Neural progenitor cell (in vitro differentiated cells): ENCODE results near the gene MAD1L1.

ENCODE experiments used
- EZH2 ChIP-seq: fragments of 200-600 bp; sonication (generic); IDR thresholded peaks from 2 replicates; pipeline ENCODE4 v1.6.1; 2017; ENCODE audit warnings: antibody characterized with exemption, mild to moderate bottlenecking, moderate library complexity
- TF ChIP-seq, protein P1 (sequence below): fragments of 200-600 bp; sonication (generic); IDR thresholded peaks from 2 replicates; pipeline ENCODE4 v1.5.1; 2017; ENCODE audit warnings: antibody characterized with exemption, mild to moderate bottlenecking

GRCh38 chr7:2241580-2242540, 9.1 kb upstream of the MAD1L1 start, which contains the start of the genes MRM2 and NUDT1:
- TF ChIP-seq, protein P1, sequence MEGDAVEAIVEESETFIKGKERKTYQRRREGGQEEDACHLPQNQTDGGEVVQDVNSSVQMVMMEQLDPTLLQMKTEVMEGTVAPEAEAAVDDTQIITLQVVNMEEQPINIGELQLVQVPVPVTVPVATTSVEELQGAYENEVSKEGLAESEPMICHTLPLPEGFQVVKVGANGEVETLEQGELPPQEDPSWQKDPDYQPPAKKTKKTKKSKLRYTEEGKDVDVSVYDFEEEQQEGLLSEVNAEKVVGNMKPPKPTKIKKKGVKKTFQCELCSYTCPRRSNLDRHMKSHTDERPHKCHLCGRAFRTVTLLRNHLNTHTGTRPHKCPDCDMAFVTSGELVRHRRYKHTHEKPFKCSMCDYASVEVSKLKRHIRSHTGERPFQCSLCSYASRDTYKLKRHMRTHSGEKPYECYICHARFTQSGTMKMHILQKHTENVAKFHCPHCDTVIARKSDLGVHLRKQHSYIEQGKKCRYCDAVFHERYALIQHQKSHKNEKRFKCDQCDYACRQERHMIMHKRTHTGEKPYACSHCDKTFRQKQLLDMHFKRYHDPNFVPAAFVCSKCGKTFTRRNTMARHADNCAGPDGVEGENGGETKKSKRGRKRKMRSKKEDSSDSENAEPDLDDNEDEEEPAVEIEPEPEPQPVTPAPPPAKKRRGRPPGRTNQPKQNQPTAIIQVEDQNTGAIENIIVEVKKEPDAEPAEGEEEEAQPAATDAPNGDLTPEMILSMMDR, result no peak
- TF ChIP-seq EZH2, result no peak
